Activated CD4-positive, alpha-beta T cell treated with anti-CD3 and anti-CD28 coated beads, Interleukin-2, amount 10 ng/mL, durations not matched to agents 7 days and 5 days (primary cell): ENCODE results near the gene PNPLA1. TPM values are rescaled to one million over a fixed set of nuclear protein-coding genes. Genes with fewer than 3 reads are reported as not detected.

Experiments used
- CTCF ChIA-PET: fragments of 350-600 bp; sonication (Branson Sonifier 250); formaldehyde crosslinking; loops from one replicate; lab custom pipeline; 2021; ENCODE audit warnings: antibody characterized with exemption; lab: Charles Lee
- POLR2A ChIA-PET: fragments of 350-600 bp; sonication (Branson Sonifier 250); formaldehyde crosslinking; loops from one replicate; lab custom pipeline; 2021; ENCODE audit warnings: antibody characterized with exemption; lab: Charles Lee
- DNase-seq: peaks from one replicate; pipeline ENCODE4 v3.0.0-alpha.2; 2020
- H3K27ac Mint-ChIP-seq: one replicate; pipeline ENCODE4 v1.8.0; 2021; ENCODE audit warnings: mild to moderate bottlenecking, moderate library complexity, mixed read lengths
- H3K27me3 Mint-ChIP-seq: one replicate; pipeline ENCODE4 v1.8.0; 2021; ENCODE audit warnings: mixed read lengths
- H3K36me3 Mint-ChIP-seq: one replicate; pipeline ENCODE4 v1.8.0; 2021; ENCODE audit warnings: low read depth, mixed read lengths
- H3K4me1 Mint-ChIP-seq: one replicate; pipeline ENCODE4 v1.8.0; 2021; ENCODE audit warnings: mixed read lengths
- H3K4me3 Mint-ChIP-seq: one replicate; pipeline ENCODE4 v1.8.0; 2021; ENCODE audit warnings: mild to moderate bottlenecking, moderate library complexity, mixed read lengths
- H3K9me3 Mint-ChIP-seq: one replicate; pipeline ENCODE4 v1.8.0; 2021; ENCODE audit warnings: mixed read lengths
- total RNA-seq, 2 experiments: library from RNA; stranded (reverse); gene quantifications; one replicate each; pipeline ENCODE4 v1.2.3, GENCODE V29; 2021

PNPLA1 gene
- total RNA-seq, 2 experiments from 2014 or later: not detected

DNA sequence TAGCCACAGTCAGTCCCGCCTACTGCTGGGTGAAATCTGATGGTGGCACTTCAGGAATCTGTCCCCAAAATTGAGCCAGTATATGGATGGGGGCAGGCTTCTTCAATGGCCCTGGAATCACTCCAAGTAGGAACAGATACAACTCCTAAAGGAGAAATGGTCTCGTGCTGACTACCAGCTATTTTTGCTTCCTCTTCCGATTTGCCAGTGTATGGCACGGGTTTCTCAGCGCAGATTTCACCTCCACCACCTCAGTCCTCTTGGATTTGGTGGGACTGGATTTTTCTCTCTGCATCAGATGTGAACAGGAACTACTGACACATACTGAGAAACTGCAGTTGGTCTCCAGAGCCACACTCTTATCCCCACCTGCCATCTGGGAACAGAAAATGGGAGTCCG, 27.2 kb downstream of the PNPLA1 start:
- H3K36me3 Mint-ChIP-seq: no peaks in the 10 kb centered on the region
- no peaks in the 10 kb centered on the region for H3K4me1 Mint-ChIP-seq
- CTCF ChIA-PET: interaction anchor here (0.9 to 1.3 kb wide), 3 partner anchors 8 to 165 kb away, joined by 3 to 4 read pairs (median 3); no protein-coding TSS in a partner anchor
- no peak overlapping the region for H3K27ac Mint-ChIP-seq
- H3K9me3 Mint-ChIP-seq: no peaks in the 10 kb centered on the region
- no peak for DNase-seq
- POLR2A ChIA-PET: no interaction called here
- no peak overlapping the region for H3K4me3 Mint-ChIP-seq
- H3K27me3 Mint-ChIP-seq: peaks cover 27% of the 10 kb centered on the region

DNA sequence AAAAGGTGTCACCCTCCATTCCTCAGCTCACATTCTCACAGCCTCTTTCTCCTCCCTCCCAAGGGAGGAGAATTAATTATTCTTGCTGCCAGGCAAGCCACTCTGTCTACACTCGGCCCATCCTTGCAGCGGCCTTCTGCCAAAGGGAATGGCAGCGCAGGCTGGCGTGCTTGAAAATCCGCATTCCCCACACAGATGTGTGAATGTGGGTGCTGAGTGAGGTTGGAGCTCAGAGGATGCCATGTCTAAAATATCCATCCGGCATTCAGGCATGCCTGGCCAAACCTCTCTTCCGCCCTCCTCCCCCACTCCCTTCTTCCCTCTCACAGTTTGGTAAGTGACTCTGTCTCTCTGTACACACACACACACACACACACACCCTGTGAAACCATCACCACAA, 27.7 kb downstream of the PNPLA1 start:
- DNase-seq: no peak
- POLR2A ChIA-PET: no interaction called here
- Mint-ChIP-seq H3K27me3 (peaks cover 27% of the 10 kb centered on the region), H3K27ac (no peak overlapping the region), H3K36me3 (no peaks in the 10 kb centered on the region), H3K4me3 (no peak overlapping the region), H3K4me1 (peaks cover 3% of the 10 kb centered on the region), H3K9me3 (no peaks in the 10 kb centered on the region)
- CTCF ChIA-PET: interaction anchor here (0.9 to 1.3 kb wide), 4 partner anchors 7 to 166 kb away, joined by 3 to 4 read pairs (median 3); no protein-coding TSS in a partner anchor

DNA sequence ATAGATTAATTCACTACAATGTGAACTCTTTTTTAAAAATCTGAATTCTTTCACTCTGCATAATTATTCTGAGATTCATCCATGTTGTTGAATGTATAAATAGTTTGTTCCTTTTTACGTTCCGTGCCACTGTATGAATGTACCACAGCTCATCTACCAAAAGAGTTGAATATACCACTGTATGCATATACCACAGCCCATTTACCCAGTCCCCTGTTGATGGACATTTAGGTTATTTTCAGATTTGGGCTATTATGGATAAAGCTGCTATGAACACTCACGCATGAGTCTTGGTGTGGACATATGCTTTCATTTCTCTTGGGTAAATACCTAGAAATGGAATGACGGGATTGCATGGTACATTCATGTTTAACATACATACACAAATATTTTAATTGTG, 28.2 kb downstream of the PNPLA1 start:
- Mint-ChIP-seq H3K36me3 (no peaks in the 10 kb centered on the region), H3K9me3 (no peaks in the 10 kb centered on the region), H3K4me3 (no peak overlapping the region), H3K4me1 (peaks cover 6% of the 10 kb centered on the region), H3K27ac (no peak overlapping the region), H3K27me3 (peaks cover 27% of the 10 kb centered on the region)
- CTCF ChIA-PET: interaction anchor here (1.0 kb wide), 1 partner anchor 11 kb away, joined by 3 read pairs; no protein-coding TSS in a partner anchor
- no peak for DNase-seq
- POLR2A ChIA-PET: no interaction called here

DNA sequence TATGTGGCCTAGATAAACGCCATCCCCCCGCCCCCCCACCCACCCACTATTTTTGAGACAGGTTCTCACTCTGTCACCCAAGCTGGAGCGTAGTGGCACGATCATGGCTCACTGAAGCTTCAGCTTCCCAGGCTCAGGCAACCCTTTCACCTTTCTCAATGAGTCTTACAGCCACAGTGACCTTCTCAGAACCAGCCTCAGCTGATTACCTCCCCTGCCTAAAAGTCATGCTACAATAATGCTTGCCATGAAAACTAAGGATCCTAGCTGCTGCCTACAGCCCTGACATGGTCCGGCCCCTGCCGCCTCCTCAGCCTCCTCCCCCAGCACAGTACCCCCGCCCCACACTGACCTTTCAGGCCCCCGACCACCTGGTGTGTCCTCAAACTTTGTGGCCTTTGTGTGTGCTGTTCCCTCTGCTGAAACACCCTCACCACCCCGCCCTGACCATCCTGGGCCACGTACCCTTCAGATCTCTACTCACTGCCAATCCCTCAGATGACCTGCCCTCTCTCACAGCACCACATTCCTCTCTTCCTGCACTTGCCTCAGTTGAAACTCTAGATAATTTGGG, 31.3 kb downstream of the PNPLA1 start:
- Mint-ChIP-seq H3K4me3 (no peak overlapping the region), H3K27ac (no peak overlapping the region), H3K27me3 (peaks cover 15% of the 10 kb centered on the region), H3K9me3 (no peaks in the 10 kb centered on the region), H3K4me1 (peaks cover 6% of the 10 kb centered on the region), H3K36me3 (no peaks in the 10 kb centered on the region)
- ChIA-PET CTCF (interaction anchor here (0.6 to 3.3 kb wide), 3 partner anchors 8 to 516 kb away, joined by 3 to 12 read pairs (median 3); no protein-coding TSS in a partner anchor), POLR2A (no interaction called here)
- DNase-seq: no peak

DNA sequence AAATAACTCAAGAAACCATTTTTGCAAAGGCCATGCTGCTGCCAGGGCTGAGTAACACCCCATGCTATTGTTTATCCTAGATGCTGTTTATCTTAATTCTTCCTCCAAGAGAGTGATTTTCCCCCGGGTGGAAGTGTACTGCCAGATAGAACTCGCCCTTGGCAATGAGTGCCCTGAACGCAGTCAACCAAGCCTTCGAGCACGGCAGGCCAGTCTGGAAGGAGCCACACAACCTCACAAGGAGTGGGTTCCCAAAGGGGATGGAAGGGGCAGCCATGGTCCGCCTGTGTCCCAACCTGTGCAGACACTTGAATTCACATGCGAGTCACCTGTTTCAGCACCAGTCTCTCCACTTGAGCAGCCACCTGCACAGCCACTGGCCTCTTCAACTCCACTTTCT, 31.9 kb downstream of the PNPLA1 start:
- POLR2A ChIA-PET: no interaction called here

DNA sequence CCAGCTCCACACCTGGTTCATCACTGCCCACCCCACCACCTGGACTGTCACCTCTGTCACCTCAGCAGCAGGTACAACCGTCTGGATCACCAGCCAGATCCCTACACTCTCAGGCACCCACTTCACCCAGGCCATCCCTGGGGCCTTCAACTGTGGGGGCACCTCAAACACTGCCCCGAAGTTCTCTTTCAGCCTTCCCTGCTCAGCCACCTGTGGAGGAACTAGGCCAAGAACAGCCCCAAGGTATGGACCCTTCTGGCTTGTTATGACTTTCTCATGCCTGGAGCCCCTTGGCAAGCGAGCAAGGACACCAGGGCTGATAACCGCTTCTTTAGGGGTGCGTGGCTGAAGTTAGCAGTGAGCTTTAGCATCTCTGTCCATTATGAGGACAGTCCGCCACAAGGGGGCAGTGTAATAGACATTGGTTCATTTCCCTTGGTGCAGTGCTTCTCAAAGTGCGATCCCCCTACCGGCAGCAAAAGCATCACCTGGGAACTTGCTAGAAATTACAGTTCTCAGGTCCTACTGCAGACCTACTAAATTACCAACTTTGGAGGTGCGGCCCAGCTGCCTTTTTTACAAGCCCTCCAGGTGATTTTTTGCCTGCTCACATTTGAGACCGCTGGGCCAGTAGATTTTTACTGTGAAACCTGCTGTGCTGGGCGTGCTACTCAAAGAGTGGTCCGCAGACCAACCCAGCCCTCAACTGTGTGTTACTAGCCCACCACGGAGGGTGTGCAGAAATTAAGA, 32.5 kb downstream of the PNPLA1 start:
- no peak overlapping the region for H3K4me3 Mint-ChIP-seq
- H3K27me3 Mint-ChIP-seq: peaks cover 11% of the 10 kb centered on the region
- no peaks in the 10 kb centered on the region for H3K9me3 Mint-ChIP-seq
- no peak overlapping the region for H3K27ac Mint-ChIP-seq
- ChIA-PET POLR2A (no interaction called here), CTCF (interaction anchor here (0.6 to 3.3 kb wide), 27 partner anchors 8 to 365 kb away, joined by 3 to 12 read pairs (median 3); no protein-coding TSS in a partner anchor)
- H3K36me3 Mint-ChIP-seq: no peaks in the 10 kb centered on the region
- DNase-seq: peak; percentile 97
- H3K4me1 Mint-ChIP-seq: peaks cover 6% of the 10 kb centered on the region

More for the DNA sequence above, 31.9 kb downstream of the PNPLA1 start:
- Mint-ChIP-seq H3K9me3 (no peaks in the 10 kb centered on the region), H3K27ac (no peak overlapping the region), H3K4me3 (no peak overlapping the region), H3K4me1 (peaks cover 6% of the 10 kb centered on the region), H3K36me3 (no peaks in the 10 kb centered on the region), H3K27me3 (peaks cover 11% of the 10 kb centered on the region)
- no peak for DNase-seq
- CTCF ChIA-PET: interaction anchor here (0.6 to 3.3 kb wide), 24 partner anchors 9 to 517 kb away, joined by 3 to 12 read pairs (median 4); no protein-coding TSS in a partner anchor

DNA sequence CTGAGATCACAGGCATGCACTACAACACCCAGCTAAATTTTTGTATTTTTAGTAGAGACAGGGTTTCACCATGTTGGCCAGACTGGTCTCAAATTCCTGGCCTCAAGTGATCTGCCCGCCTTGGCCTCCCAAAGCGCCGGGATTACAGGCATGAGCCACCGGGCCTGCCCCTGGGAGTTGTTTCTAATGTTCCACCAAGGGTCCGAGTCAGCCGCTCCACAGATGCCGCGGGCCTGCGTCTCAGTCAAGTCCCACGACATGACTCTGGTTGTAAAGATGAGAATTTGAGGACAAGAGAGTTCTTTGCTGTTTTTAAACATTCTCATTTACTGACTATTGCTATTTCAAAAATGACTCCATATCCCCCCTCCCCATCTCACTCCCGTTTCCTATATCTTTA, 36.0 kb downstream of the PNPLA1 start:
- Mint-ChIP-seq H3K27ac (no peak overlapping the region), H3K36me3 (no peaks in the 10 kb centered on the region), H3K9me3 (no peaks in the 10 kb centered on the region), H3K4me3 (no peak overlapping the region), H3K4me1 (peaks cover 8% of the 10 kb centered on the region), H3K27me3 (no peaks in the 10 kb centered on the region)
- DNase-seq: no peak
- CTCF ChIA-PET: interaction anchor here (0.9 to 1.3 kb wide), 3 partner anchors 10 to 174 kb away, joined by 3 to 7 read pairs (median 5); no protein-coding TSS in a partner anchor
- POLR2A ChIA-PET: no interaction called here

DNA sequence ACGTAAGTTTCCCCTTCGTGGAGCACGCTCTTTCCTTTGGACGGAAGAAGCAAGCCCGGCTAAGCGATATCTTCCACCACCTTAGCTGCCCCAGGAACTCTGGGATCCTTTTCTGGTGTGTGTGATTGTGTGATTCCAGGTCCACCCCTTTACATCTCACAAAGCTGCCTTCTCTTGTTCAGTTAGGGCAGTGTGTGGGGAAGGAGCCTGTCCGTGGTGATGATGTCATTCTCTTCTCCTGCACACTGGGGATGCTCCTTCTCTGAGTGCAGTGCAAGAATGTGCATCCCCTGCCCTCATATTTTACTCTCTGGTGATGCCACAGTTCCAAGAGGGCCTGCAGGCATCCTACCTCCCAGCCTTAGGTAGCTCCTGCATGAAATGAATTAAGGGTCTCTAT, 36.5 kb downstream of the PNPLA1 start:
- no peak for DNase-seq
- Mint-ChIP-seq H3K27me3 (peaks cover 2% of the 10 kb centered on the region), H3K9me3 (no peaks in the 10 kb centered on the region), H3K36me3 (no peaks in the 10 kb centered on the region), H3K4me1 (peaks cover 8% of the 10 kb centered on the region), H3K27ac (no peak overlapping the region), H3K4me3 (no peak overlapping the region)
- ChIA-PET POLR2A (no interaction called here), CTCF (no interaction called here)

DNA sequence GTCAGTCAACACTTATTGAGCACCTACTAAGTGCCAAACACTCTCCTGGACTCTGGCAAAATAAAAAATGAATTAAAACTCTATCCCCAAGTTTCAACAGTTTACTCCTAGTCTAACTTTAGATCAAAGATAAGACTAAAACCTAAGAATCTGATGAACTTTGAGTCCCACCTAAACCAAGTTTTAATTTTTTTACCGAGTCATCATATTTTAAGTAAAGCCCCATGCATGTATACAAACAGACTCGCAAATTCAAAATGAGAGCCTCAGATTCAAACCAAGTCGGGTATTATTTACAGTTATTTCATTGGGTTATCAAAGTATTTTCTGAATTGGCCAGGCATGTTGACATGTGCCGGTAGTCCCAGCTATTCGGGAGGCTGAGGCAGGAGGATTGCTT, 38.7 kb downstream of the PNPLA1 start:
- Mint-ChIP-seq H3K9me3 (no peaks in the 10 kb centered on the region), H3K4me3 (no peak overlapping the region), H3K27me3 (peaks cover 2% of the 10 kb centered on the region), H3K4me1 (peaks cover 2% of the 10 kb centered on the region), H3K36me3 (no peaks in the 10 kb centered on the region), H3K27ac (no peak overlapping the region)
- no peak for DNase-seq
- CTCF ChIA-PET: interaction anchor here (1.2 to 1.3 kb wide), 2 partner anchors 22 to 32 kb away, joined by 3 to 4 read pairs; no protein-coding TSS in a partner anchor
- POLR2A ChIA-PET: no interaction called here

DNA sequence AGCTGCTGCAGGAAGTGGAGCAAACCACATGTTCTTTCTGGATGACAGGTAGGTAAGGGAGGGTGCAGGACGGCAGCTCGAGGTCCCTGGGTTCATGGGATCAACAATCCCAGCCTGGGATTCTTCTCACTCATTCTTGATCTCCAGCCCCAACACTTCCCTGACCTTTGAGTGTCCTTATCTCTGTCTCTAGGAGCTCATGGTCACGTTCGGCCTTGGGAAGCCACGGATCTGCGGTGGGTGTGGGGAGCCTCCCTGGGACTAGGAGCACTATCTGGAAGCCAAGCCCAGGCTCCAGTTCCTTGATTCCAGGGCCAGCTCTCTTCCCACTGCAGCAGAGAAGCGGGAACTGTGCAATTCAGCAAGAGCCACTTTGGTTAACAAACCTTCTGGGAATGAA, 39.3 kb downstream of the PNPLA1 start:
- DNase-seq: no peak
- Mint-ChIP-seq H3K4me1 (peaks cover 2% of the 10 kb centered on the region), H3K27ac (no peak overlapping the region), H3K4me3 (no peak overlapping the region), H3K9me3 (no peaks in the 10 kb centered on the region), H3K27me3 (peaks cover 2% of the 10 kb centered on the region), H3K36me3 (no peaks in the 10 kb centered on the region)
- POLR2A ChIA-PET: no interaction called here
- CTCF ChIA-PET: interaction anchor here (1.2 to 1.3 kb wide), 3 partner anchors 12 to 32 kb away, joined by 3 to 5 read pairs (median 4); no protein-coding TSS in a partner anchor

DNA sequence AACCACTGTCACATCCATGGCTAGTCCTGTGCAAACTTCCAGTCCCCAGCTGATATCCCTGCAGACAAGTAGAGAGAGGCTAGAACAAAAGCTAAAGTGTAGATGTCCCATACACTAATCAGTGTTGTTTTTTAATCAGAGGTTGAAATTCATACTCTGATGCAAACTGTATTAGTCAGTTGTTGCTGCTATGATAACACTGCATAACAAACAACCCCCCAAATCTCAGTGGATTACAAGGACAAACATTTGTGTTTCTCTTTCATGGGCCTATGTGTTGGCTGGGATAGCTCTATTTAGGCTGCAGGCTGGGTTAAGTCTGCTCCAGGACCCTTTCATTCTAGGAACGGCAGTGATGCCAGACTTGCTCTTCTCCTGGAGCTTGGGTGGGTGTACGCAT, 40.0 kb downstream of the PNPLA1 start:
- DNase-seq: no peak
- H3K4me1 Mint-ChIP-seq: peaks cover 2% of the 10 kb centered on the region
- no peak overlapping the region for H3K4me3 Mint-ChIP-seq
- H3K9me3 Mint-ChIP-seq: no peaks in the 10 kb centered on the region
- H3K27me3 Mint-ChIP-seq: peaks cover 2% of the 10 kb centered on the region
- no peak overlapping the region for H3K27ac Mint-ChIP-seq
- ChIA-PET POLR2A (no interaction called here), CTCF (interaction anchor here (1.2 kb wide), 1 partner anchor 11 kb away, joined by 5 read pairs; no protein-coding TSS in a partner anchor)
- no peaks in the 10 kb centered on the region for H3K36me3 Mint-ChIP-seq

DNA sequence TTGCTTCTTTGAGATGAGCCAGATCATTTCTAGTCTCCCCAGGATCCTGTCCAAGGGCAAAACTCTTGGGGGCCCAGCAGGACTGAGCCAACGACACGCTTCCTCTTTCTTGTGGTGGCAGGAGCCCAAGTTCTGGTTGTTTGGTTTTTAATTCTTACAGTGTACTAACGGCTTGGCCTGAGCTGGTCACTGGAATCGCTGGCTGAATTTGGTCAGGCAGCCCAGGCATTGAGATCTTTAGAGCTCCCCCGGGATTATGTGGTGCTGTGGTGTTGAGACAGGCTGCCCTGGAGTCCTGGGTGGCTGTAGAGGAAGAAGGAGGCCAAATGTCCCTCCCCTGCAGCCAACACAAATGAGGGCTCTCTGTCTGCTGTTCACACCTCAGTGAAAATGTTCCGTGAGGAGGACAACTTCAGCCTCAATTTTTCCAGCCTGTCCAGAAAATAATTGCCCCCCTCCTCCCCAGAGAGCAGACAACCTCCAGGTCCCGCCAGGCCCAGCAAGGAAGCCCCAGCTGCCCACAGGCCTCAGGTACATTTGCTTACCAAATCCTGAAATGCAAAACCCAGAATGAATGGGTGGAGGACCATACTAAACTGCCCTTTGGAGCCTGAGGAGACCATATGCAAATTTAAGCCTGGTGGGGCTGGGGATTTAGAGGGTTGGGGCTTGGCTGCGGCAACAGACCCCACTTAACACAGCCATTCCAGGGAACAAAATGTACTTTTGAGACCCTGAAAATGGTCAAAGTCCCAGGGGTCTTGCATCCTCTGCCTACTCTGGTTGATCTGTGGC, 43.2 kb downstream of the PNPLA1 start:
- DNase-seq: no peak
- H3K9me3 Mint-ChIP-seq: no peaks in the 10 kb centered on the region
- H3K27ac Mint-ChIP-seq: no peak overlapping the region
- peaks cover 2% of the 10 kb centered on the region for H3K4me1 Mint-ChIP-seq
- H3K36me3 Mint-ChIP-seq: no peaks in the 10 kb centered on the region
- POLR2A ChIA-PET: no interaction called here
- no peak overlapping the region for H3K4me3 Mint-ChIP-seq
- H3K27me3 Mint-ChIP-seq: peaks cover 9% of the 10 kb centered on the region
- CTCF ChIA-PET: interaction anchor here (1.2 to 1.3 kb wide), 2 partner anchors 11 to 14 kb away, joined by 3 to 4 read pairs; no protein-coding TSS in a partner anchor
